ENCODE measurements around the gene TTC6.
"Not testable (repeated sequence)": the region's sequence is repeated elsewhere in the genome, so short reads cannot be mapped to it uniquely, and the experiment has no call there.

The TTC6 gene

GRCh38 chr14:37594971-37595808 lies at the start of gene TTC6, which contains the start of gene FOXA1:
TSS of gene TTC6 (plus strand) at chr14:37595629. CDS start at chr14:37622065, 26,436 bp downstream.
TSS of gene FOXA1 (minus strand) at chr14:37595249. CDS start at chr14:37594972, 277 bp downstream.
- no peak for DNase-seq

GRCh38 chr14:37546621-37547447 lies 48.6 kb upstream of the TTC6 start:
- DNase-seq: no peak

- no peak for DNase-seq
Measured at GRCh38 chr14:37550511-37550910, 44.9 kb upstream of the TTC6 start.

GRCh38 chr14:37551119-37551518 lies 44.3 kb upstream of the TTC6 start:
- no peak for DNase-seq

GRCh38 chr14:37553935-37554550 lies 41.4 kb upstream of the TTC6 start:
- DNase-seq: no peak

- DNase-seq: not testable (repeated sequence)
Measured at GRCh38 chr14:37555596-37555995, 39.8 kb upstream of the TTC6 start.

GRCh38 chr14:37558740-37559139 lies 36.7 kb upstream of the TTC6 start:
- no peak for DNase-seq

GRCh38 chr14:37559386-37559785 lies 36.0 kb upstream of the TTC6 start:
- no peak for DNase-seq

- DNase-seq: no peak
Measured at GRCh38 chr14:37563189-37563588, 32.2 kb upstream of the TTC6 start.

- no peak for DNase-seq
Measured at GRCh38 chr14:37565550-37565949, 29.9 kb upstream of the TTC6 start.

GRCh38 chr14:37566811-37567371 lies 28.5 kb upstream of the TTC6 start:
- DNase-seq: no peak

- no peak for DNase-seq
Measured at GRCh38 chr14:37569729-37570128, 25.7 kb upstream of the TTC6 start.

GRCh38 chr14:37571391-37571790 lies 24.0 kb upstream of the TTC6 start:
- DNase-seq: no peak

- DNase-seq: no peak
Measured at GRCh38 chr14:37573356-37573755, 22.1 kb upstream of the TTC6 start.

GRCh38 chr14:37579274-37579673 lies 16.2 kb upstream of the TTC6 start:
- no peak for DNase-seq

GRCh38 chr14:37580146-37580545 lies 15.3 kb upstream of the TTC6 start:
- DNase-seq: no peak

GRCh38 chr14:37583358-37584210 lies 11.8 kb upstream of the TTC6 start:
- DNase-seq: no peak

- DNase-seq: no peak
Measured at GRCh38 chr14:37584211-37585100, 11.0 kb upstream of the TTC6 start.

- no peak for DNase-seq
Measured at GRCh38 chr14:37585101-37585511, 10.3 kb upstream of the TTC6 start.

GRCh38 chr14:37585971-37586796 lies 9.2 kb upstream of the TTC6 start:
- DNase-seq: no peak

All from activated CD8-positive, alpha-beta memory T cell treated with anti-CD3 and anti-CD28 coated beads for 24 hours (primary cell).